Measurements from ENCODE around the gene MESP2. TPM values are rescaled to one million over a fixed set of nuclear protein-coding genes. Genes with fewer than 3 reads are reported as not detected.

The MESP2 gene
- total and polyA plus RNA-seq, 2 of the 13 experiments (the other 11 are each of a cell fraction or from before 2014, with no cell fraction given) = not detected

DNA sequence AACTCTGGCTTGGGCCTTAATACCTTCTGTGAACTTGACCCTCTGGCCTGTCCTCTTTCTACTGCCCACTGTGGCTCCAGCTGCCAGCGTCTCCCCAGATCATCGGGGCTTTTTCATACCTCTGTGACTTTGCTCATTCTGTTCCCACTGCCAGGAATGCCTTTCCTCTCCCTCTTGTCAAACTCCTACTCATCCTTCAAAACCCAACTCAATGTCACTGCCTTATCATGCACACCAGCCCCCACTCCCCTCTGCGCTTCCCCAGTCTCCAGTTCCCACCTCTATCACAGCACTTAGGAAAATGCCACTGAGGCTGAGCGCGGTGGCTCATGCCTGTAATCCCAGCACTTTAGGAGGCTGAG, 33.6 kb downstream of the MESP2 start (continued):
- TF ChIP-seq, protein P1, sequence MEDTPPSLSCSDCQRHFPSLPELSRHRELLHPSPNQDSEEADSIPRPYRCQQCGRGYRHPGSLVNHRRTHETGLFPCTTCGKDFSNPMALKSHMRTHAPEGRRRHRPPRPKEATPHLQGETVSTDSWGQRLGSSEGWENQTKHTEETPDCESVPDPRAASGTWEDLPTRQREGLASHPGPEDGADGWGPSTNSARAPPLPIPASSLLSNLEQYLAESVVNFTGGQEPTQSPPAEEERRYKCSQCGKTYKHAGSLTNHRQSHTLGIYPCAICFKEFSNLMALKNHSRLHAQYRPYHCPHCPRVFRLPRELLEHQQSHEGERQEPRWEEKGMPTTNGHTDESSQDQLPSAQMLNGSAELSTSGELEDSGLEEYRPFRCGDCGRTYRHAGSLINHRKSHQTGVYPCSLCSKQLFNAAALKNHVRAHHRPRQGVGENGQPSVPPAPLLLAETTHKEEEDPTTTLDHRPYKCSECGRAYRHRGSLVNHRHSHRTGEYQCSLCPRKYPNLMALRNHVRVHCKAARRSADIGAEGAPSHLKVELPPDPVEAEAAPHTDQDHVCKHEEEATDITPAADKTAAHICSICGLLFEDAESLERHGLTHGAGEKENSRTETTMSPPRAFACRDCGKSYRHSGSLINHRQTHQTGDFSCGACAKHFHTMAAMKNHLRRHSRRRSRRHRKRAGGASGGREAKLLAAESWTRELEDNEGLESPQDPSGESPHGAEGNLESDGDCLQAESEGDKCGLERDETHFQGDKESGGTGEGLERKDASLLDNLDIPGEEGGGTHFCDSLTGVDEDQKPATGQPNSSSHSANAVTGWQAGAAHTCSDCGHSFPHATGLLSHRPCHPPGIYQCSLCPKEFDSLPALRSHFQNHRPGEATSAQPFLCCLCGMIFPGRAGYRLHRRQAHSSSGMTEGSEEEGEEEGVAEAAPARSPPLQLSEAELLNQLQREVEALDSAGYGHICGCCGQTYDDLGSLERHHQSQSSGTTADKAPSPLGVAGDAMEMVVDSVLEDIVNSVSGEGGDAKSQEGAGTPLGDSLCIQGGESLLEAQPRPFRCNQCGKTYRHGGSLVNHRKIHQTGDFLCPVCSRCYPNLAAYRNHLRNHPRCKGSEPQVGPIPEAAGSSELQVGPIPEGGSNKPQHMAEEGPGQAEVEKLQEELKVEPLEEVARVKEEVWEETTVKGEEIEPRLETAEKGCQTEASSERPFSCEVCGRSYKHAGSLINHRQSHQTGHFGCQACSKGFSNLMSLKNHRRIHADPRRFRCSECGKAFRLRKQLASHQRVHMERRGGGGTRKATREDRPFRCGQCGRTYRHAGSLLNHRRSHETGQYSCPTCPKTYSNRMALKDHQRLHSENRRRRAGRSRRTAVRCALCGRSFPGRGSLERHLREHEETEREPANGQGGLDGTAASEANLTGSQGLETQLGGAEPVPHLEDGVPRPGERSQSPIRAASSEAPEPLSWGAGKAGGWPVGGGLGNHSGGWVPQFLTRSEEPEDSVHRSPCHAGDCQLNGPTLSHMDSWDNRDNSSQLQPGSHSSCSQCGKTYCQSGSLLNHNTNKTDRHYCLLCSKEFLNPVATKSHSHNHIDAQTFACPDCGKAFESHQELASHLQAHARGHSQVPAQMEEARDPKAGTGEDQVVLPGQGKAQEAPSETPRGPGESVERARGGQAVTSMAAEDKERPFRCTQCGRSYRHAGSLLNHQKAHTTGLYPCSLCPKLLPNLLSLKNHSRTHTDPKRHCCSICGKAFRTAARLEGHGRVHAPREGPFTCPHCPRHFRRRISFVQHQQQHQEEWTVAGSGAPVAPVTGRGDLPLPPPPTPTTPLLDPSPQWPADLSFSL (CRISPR knock-in tag; IDR thresholded peaks at IDR 0.05) = no peak
- no peak for TF ChIP-seq RFX3 (CRISPR knock-in tag; IDR thresholded peaks at IDR 0.05)
- TF ChIP-seq POLR2G (IDR thresholded peaks at IDR 0.05; ENCODE audit: low read depth, low read length) = no peak
- TF ChIP-seq ZNF282 (IDR thresholded peaks at IDR 0.05; ENCODE audit: partially characterized antibody) = no peak
- no peak for TF ChIP-seq NR2F1 (CRISPR knock-in tag; IDR thresholded peaks at IDR 0.05)
- no peak for TF ChIP-seq ZNF496 (CRISPR knock-in tag; IDR thresholded peaks at IDR 0.05; ENCODE audit: insufficient replicate concordance)
- TF ChIP-seq RAD21 (CRISPR knock-in tag; IDR thresholded peaks at IDR 0.05) = no peak
- TF ChIP-seq, protein P2, sequence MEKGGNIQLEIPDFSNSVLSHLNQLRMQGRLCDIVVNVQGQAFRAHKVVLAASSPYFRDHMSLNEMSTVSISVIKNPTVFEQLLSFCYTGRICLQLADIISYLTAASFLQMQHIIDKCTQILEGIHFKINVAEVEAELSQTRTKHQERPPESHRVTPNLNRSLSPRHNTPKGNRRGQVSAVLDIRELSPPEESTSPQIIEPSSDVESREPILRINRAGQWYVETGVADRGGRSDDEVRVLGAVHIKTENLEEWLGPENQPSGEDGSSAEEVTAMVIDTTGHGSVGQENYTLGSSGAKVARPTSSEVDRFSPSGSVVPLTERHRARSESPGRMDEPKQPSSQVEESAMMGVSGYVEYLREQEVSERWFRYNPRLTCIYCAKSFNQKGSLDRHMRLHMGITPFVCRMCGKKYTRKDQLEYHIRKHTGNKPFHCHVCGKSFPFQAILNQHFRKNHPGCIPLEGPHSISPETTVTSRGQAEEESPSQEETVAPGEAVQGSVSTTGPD (CRISPR knock-in tag; IDR thresholded peaks at IDR 0.05) = no peak
- TF ChIP-seq SRSF1 (optimal IDR thresholded peaks at IDR 0.05; ENCODE audit: low read depth, low read length) = no peak
- TF ChIP-seq, protein P3, sequence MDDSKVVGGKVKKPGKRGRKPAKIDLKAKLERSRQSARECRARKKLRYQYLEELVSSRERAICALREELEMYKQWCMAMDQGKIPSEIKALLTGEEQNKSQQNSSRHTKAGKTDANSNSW (CRISPR knock-in tag; IDR thresholded peaks at IDR 0.05; ENCODE audit: borderline replicate concordance) = no peak
- no peak for TF ChIP-seq ZNF607 (CRISPR knock-in tag; IDR thresholded peaks at IDR 0.05; ENCODE audit: borderline replicate concordance)
- TF ChIP-seq, protein P4, sequence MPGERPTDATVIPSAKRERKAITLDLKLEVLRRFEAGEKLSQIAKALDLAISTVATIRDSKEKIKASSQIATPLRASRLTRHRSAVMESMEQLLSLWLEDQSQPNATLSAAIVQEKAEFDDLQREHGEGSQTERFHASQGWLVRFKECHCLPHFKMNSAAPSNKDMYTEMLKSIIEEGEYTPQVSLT (CRISPR knock-in tag; IDR thresholded peaks at IDR 0.05; ENCODE audit: borderline replicate concordance, low read depth) = no peak
- TF ChIP-seq, protein P5, sequence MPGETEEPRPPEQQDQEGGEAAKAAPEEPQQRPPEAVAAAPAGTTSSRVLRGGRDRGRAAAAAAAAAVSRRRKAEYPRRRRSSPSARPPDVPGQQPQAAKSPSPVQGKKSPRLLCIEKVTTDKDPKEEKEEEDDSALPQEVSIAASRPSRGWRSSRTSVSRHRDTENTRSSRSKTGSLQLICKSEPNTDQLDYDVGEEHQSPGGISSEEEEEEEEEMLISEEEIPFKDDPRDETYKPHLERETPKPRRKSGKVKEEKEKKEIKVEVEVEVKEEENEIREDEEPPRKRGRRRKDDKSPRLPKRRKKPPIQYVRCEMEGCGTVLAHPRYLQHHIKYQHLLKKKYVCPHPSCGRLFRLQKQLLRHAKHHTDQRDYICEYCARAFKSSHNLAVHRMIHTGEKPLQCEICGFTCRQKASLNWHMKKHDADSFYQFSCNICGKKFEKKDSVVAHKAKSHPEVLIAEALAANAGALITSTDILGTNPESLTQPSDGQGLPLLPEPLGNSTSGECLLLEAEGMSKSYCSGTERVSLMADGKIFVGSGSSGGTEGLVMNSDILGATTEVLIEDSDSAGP (CRISPR knock-in tag; IDR thresholded peaks at IDR 0.05; ENCODE audit: borderline replicate concordance) = no peak
- TF ChIP-seq ZNF546 (CRISPR knock-in tag; conservative IDR thresholded peaks at IDR 0.05) = 0 out of 2 replicates have a peak, but pooled peaks have one; percentile 8
- TF ChIP-seq ZFYVE20 (CRISPR knock-in tag; IDR thresholded peaks at IDR 0.05; ENCODE audit: borderline replicate concordance, low read depth) = no peak
- no peak for TF ChIP-seq EZH2 (conservative IDR thresholded peaks at IDR 0.05; ENCODE audit: low read depth, low read length)
- TF ChIP-seq AGO2 (optimal IDR thresholded peaks at IDR 0.05; ENCODE audit: low read depth, low read length) = no peak
- TF ChIP-seq PPARG (CRISPR knock-in tag; conservative IDR thresholded peaks at IDR 0.05) = no peak
- TF ChIP-seq, protein P6, sequence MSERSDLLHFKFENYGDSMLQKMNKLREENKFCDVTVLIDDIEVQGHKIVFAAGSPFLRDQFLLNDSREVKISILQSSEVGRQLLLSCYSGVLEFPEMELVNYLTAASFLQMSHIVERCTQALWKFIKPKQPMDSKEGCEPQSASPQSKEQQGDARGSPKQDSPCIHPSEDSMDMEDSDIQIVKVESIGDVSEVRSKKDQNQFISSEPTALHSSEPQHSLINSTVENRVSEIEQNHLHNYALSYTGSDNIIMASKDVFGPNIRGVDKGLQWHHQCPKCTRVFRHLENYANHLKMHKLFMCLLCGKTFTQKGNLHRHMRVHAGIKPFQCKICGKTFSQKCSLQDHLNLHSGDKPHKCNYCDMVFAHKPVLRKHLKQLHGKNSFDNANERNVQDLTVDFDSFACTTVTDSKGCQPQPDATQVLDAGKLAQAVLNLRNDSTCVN (CRISPR knock-in tag; IDR thresholded peaks at IDR 0.05; ENCODE audit: borderline replicate concordance) = no peak
